OCI-M1 (cell line): ENCODE measurements around the gene ATP1B3.
"Not testable (repeated sequence)": the region's sequence is repeated elsewhere in the genome, so short reads cannot be mapped to it uniquely, and the experiment has no call there.

Experiments used
- DNase-seq: peaks from one replicate; lab custom pipeline; 2025; lab: John Stamatoyannopoulos, UW

Gene ATP1B3

DNA sequence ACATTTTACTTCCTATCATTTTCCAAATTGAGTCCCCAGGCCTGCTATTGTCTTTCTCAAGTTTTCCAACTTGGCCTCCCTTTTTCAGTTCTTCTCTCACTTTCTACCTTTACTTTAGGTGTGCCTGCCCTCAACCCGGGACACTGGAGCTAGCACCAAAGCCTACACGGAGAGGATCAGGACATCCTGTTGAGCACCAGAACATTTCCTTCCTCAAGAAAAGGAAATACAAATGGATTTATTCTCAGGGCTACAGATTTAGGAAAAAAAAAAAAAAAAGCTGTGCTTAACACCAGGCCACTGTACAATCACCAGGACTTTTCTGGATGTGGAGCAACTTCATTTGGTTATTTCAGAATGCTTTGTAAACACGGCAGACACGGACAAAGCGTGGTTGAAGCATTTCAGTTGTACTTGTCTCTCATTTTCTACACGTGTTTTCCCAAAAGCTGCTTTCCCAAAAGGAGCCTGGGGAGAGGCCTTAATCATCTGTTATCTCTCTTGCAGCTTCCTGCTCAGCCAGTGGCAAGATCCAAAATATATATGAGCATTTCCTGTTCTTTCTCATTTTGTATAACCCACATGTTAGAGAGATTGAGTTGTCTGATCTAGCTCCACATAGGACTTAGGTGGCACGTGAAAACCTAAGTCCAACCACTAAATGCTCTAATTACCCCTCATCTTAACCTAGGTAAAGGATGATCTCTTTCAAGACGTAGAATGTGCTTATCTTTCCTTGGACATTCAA lies 15.5 kb upstream of the ATP1B3 start:
- no peak for DNase-seq

- DNase-seq = no peak
These were observed 14.1 kb upstream of the ATP1B3 start for GRCh38 chr3:141862279-141862816.

GRCh38 chr3:141863491-141863890 lies 13.0 kb upstream of the ATP1B3 start:
- DNase-seq = peak; percentile 27

DNA sequence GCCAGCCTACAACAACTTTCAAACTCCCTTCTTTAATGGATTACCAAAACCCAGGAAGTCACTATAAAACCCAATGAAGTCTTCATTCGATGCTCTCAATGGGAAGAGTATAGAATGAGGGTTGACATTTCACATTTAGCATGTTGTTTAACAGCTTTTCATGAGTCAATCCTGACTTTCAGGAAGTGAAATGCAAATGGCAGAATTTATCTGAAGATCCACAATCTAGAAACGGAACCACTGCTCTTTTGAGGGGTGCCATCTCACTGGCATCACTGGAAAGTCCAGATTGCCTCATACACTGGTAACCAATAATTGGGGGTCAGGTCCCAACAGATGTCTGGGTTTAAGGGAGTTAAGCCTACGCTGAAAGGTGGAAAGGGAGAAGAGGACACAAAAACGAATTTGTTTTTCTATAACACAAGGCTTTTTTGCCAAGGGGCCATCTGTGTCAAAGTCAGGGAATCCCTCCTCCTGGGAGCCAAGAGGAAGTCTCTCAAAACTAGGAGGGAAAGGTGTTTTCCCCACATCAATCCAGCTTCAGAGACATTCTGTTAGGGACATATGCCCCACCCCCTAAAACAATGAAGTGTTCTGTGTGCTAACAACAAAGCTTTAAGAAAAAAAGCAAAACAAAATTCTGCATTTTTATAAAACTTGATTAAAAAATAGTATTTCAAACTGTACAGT lies 12.0 kb upstream of the ATP1B3 start:
- no peak for DNase-seq

GRCh38 chr3:141865101-141865500 lies 11.3 kb upstream of the ATP1B3 start:
- no peak for DNase-seq

DNA sequence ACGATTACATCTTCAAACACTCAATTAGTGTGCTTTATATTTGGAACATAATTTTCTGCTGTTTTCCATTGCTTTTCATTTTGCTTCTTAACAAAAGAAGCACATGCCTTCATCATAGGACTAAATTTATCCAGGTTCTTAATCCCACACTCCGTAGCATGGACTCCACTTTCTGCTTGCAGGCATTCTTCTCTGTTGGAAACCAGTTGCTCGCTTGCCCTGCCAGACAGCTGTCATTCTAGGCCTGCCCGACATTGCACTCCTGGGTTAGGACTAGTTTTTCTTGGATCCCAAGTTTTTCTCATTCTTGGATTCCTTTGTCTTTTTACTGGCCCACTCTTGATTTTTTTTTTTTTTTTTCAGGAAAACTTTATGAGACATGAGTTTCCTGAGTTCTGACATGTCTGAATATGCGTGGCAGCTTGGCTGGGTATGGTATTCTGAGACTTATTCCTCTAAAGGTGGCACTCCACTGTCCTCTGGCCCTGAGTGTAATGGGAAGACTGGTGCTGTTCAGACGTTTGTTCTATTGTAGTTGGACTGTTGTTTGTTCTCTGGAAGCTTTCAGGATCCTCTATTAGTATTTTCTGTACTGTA lies 6.3 kb upstream of the ATP1B3 start:
- DNase-seq = no peak

DNA sequence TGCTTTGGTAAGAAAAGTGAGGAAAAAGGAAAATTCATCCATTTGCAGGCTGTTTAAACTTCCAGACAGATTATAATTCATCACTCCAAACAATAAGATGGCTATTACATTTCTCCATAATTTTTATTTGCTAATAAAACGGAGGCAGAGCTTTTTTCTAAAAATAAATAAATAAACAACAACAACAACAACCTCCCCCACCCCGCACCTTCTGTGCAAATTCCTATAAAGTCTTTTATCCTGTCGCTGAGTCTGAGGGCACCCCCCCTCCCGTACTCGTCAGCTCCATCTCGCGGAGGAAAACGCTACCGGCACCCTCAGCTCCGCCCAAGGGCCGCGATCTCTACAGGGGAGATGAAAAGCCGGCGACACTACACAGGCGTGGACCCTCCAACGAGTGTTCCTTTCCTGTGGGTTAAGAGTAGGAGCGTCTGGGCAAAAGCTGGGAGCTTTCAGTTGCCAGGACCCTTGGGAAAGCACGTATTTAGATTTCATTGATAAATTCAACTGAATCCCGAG lies 1.0 kb upstream of the ATP1B3 start:
- peak; percentile 90 for DNase-seq

- peak; percentile 88 for DNase-seq
These were observed 506 bp upstream of the ATP1B3 start for GRCh38 chr3:141875893-141876380.

DNA sequence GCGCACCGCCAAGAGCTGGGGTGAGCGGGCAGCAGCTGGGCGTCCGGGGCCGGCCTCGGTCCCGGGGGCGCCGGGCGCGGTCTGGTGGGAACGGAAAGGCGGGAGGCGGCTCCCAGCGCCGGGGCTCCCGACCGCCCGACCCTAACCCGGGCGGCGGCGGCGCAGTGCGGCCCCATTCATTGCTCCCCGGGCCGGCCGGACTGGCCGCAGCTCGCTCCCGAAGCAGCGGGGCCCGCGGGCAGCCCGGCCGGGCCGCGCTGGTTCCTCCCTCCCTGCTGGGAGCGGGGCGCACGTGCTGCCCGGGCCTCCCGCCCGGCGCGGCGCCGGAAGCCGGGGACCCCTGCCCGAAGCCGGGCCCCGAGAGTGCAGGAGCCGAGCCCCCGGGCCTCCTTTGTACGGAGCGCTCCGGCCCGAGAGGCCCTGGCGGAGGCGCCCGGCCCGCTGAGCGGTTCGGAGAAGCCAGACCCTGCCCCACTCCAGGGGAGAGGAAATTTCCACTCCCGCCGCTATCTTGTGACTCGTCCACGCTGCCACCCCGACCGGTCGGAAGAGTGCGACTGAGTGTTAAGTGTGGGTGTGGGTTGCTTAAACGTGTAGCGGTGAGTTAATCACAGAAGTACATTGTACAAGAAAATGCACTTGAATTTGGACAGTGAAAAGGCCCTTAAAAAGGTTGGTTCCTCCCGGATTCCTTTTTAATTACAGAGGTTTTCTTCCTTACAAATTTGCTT lies 613 bp downstream of the ATP1B3 start:
- DNase-seq = peak; percentile 61

- peak; percentile 70 for DNase-seq
These were observed 1.5 kb downstream of the ATP1B3 start for GRCh38 chr3:141877911-141878310.

- DNase-seq = peak; percentile 57
These were observed 1.9 kb downstream of the ATP1B3 start for GRCh38 chr3:141878326-141878725.

DNA sequence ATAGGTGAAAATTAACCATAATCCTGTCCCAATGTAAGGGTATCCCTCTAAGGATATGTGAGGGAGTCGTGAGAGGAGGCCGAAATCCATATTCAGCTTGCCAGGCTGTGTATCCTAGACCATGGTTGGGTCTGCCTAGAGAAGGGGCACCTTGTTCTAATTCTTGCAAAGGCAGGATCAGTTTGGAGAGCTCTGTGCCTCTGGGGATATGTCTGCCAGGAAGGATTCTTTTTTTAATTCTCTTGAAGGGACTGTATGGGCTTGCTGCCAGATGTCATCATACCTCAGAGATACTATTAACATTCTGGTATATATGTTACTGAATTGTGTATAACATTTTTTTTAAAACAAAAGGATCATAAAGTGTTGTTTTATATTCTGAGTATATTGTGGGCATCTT lies 2.4 kb downstream of the ATP1B3 start:
- DNase-seq = peak; percentile 48

DNA sequence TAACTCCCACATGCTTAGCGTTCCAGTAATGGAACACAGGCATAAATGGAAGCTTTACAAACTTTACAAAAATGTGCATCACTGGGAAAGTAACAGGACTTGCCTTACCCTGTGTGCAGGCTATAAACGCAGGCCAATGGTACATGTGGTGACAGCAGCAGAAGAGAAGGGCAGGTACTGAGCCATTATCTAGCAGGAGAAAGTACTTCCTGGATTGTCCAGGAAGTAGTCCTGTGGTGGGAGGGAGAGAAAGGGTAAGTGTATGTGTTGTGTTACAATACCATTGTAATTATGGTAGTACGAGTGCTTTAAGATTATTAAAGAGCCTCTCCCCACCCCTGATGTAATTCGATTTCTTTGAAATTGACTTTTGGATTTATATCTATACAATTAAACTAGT lies 5.3 kb downstream of the ATP1B3 start:
- no peak for DNase-seq

DNA sequence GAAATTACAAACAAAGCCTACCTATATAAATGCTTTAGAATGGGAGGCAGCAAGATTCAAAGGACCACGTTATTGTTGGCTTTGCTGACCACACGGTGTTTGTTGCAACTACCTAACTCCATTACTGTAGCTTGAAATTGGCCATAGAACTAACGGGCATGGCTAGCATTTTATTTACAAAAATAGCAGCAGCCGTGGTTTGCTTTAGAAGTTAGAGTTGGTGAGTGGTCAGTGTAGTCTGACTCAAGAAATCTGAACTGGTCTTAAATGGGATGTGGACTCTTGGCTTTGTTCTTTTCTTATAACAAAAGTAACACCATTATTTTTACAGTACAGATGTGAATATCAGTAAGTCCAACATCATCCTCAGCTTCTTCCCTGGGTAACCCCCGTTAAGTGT lies 10.6 kb downstream of the ATP1B3 start:
- DNase-seq = no peak

DNA sequence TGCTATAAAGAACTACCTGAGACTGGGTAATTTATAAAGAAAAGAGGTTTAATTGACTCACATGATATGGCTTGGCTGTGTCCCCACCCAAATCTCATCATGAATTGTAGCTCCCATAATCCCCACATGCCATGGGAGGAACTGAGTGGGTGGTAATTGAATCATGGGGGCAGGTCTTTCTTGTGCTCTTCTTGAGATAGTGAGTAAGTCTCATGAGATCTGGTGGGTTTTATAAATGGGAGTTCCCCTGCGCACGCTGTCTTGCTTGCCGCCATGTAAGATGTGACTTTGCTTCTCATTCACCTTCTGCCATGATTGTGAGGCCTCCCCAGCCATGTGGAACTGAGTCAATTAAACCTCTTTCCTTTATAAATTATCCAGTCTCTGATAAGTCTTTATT lies 12.1 kb downstream of the ATP1B3 start:
- DNase-seq = not testable (repeated sequence)

GRCh38 chr3:141894524-141895176 lies 18.2 kb downstream of the ATP1B3 start:
- DNase-seq = no peak

DNA sequence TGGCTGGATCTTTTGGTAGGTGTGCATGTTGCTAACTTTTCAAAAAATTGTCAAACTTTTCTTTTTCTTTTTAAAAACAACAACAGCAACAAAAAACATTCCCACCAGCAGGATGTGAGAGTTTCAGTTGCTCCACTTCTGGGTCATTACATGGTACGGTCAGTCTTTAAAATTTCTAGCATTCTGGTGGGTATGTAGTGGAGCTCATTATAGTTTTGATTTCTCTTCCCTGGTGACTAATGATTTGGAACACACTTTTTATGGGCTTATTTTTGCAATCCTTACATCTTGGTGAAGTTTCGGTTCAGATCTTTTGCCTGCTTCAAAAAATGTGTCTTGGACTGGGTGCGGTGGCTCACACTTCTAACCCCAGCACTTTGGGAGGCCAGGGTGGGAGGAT lies 19.3 kb downstream of the ATP1B3 start:
- no peak for DNase-seq

DNA sequence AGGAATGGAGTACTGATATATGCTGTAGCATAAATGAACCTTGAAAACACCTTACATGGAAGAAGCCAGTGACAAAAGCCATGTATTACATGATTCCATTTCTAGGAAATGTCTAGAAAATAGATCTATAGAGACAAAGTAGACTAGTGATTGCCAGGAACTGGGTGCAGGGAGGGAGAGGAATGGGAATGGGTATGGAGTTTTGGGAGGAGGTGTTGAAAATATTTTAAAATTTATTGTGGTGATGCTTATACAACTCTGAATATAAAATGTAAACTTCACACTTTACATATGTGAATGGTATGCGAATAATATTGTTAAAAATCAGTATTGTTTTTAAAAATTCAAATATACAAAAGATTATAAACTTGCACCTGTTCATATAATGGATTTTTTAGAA lies 22.5 kb downstream of the ATP1B3 start:
- no peak for DNase-seq

DNA sequence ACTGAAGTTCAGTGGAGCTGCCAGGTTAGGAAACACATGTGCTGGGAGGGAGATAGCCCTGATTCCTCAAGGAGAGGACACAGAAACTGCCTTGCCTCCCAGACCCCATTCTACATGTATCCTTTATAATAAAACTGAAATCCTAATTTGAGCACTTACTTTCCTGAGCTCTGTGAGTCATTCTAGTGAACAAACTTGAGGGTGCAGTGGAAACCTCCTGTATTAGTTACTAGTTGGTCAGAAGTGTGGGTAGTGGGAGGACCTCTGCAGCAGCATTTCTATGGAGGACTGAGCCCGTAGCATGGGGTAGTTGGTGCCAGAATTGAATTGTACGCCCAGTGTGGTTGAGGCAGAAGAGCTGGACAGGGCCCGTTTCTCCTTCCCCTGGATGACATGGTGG lies 23.9 kb downstream of the ATP1B3 start:
- DNase-seq = no peak

GRCh38 chr3:141901914-141902313 lies 25.5 kb downstream of the ATP1B3 start:
- DNase-seq = no peak

- no peak for DNase-seq
These were observed 27.8 kb downstream of the ATP1B3 start for GRCh38 chr3:141904203-141904602.
